Pancreas (tissue), 10 donors: Measurements from ENCODE around the gene TDRD7. TPM values are rescaled to one million over a fixed set of nuclear protein-coding genes. Genes with fewer than 3 reads are reported as not detected.

Experiments
- ATAC-seq, 4 donors: fragments of 200-7000 bp; cut with Tn5 transposase; one replicate each; pipeline versions ENCODE4 v1.8.0 to v1.9.1; 2020; ENCODE audit warnings: mild to moderate bottlenecking in 4 of 4, moderate library complexity in 4 of 4
- DNase-seq, 6 donors: peaks; one replicate each; pipeline ENCODE4 v3.0.0-alpha.2; 2020
- FAIRE-seq: peaks from 2 replicates; lab custom pipeline; 2012; peaks lifted over from hg19 to GRCh38; lab: Jason Lieb, UNC
- H3K27ac ChIP-seq, 4 donors: fragments of 200-600 bp; sonication (generic); 1 replicate in 3 of 4; 2 replicates in 1 of 4; pipeline versions ENCODE4 v1.5.0 to v1.8.0; 2020
- H3K27me3 ChIP-seq, 4 donors: fragments of 200-600 bp; one replicate each; pipeline ENCODE4 v1.8.0; 2021
- H3K36me3 ChIP-seq, 3 donors: fragments of 200-600 bp; sonication (generic) in 1 of 3; one replicate each; pipeline versions ENCODE4 v1.5.0 to v1.8.0; 2020 to 2021
- H3K4me1 ChIP-seq, 3 donors: fragments of 200-600 bp; one replicate each; pipeline ENCODE4 v1.8.0; 2021
- H3K4me3 ChIP-seq, 4 donors: fragments of 200-600 bp; sonication (generic) in 2 of 4; one replicate each; pipeline versions ENCODE4 v1.5.0 to v1.8.0; 2020 to 2021
- H3K9me3 ChIP-seq, 4 donors: fragments of 200-600 bp; one replicate each; pipeline ENCODE4 v1.8.0; 2021
- CTCF ChIP-seq, 4 donors: fragments of 200-600 bp; sonication (generic) in 3 of 4; IDR thresholded peaks; one replicate each; pipeline versions ENCODE4 v1.5.0 to v1.8.0; 2021; ENCODE audit warnings: antibody characterized with exemption in 4 of 4
- WGBS, 2 donors: extraction: QIAGEN DNeasy Blood & Tissue Kit; methylation state at CpG; one replicate each; pipeline ENCODE4 v1.1.7; 2013; 5-methylcytosine and 5-hydroxymethylcytosine counted together
- intact Hi-C, 3 donors: fragments of 100-400 bp; cut with DNase I; formaldehyde crosslinking; loops; one replicate each; pipeline versions ENCODE4 v1.11.1 to v1.14.2; 2022
- polyA plus RNA-seq, 2 donors: library from polyadenylated mRNA; stranded (reverse); fragments of 200-250 nt; gene quantifications; one replicate each; pipeline ENCODE4 v1.2.3, GENCODE V29; 2013
- total RNA-seq, 6 donors: library from RNA; stranded (reverse); fragmentation: NEBNext Ultra II Directional in 4 of 6; extraction: Animal tissue kit (Norgen Biotek cat#: 25700) in 4 of 6; gene quantifications; one replicate each; pipeline versions ENCODE4 v1.2.1 to v1.2.4, GENCODE V29; 2021 to 2023
- donor health status: healthy with polysubstance abuse.
- donor health status: DM: no; HTN: no; CAD: no; lungs with moderate emphysema.
- donor health status: DM: no; HTN: no; CAD: no.
- donor health status: control.
- donor health status: control.
- donor health status: Bipolar disorder and iron deficiency.
- donor health status: DM: yes; HTN: yes; CAD: no.
- donor health status: DM: no; HTN: no; CAD: no.
- donor health status: DM: no; HTN: no; CAD: no.
- donor health status: DM: yes; HTN: yes; CAD: no.

The TDRD7 gene
- total and polyA plus RNA-seq, 8 donors = 3.4 to 9.5 (median 4.7) TPM

GRCh38 chr9:97479496-97480159 is 67.7 kb downstream of the TDRD7 start:
- ATAC-seq (no peak), FAIRE-seq (no peak), DNase-seq (no peak)
- H3K4me1 ChIP-seq = no peaks in the 10 kb centered on the region
- WGBS, 2 donors = 78 to 87% methylated on average over 5 of the region's 5 CpGs
- H3K4me3 ChIP-seq = no peak overlapping the region
- H3K27me3 ChIP-seq = no peaks in the 10 kb centered on the region
- no peak for TF ChIP-seq CTCF (IDR thresholded peaks at IDR 0.05)
- H3K36me3 ChIP-seq = peaks cover 0 to 24% (median 3%) of the 10 kb centered on the region in 3 donors
- no peak overlapping the region for H3K27ac ChIP-seq
- intact Hi-C loops = no loop called here
- no peaks in the 10 kb centered on the region for H3K9me3 ChIP-seq

GRCh38 chr9:97480174-97480573 is 68.3 kb downstream of the TDRD7 start:
- Histone ChIP-seq H3K4me3 (no peak overlapping the region), H3K4me1 (no peaks in the 10 kb centered on the region), H3K36me3 (peaks cover 0 to 19% (median 3%) of the 10 kb centered on the region in 3 donors), H3K27me3 (no peaks in the 10 kb centered on the region), H3K27ac (no peak overlapping the region), H3K9me3 (no peaks in the 10 kb centered on the region)
- WGBS, 2 donors = 24 to 38% methylated on average over 1 of the region's 1 CpG
- FAIRE-seq = no peak
- ATAC-seq = no peak
- intact Hi-C loops = no loop called here
- TF ChIP-seq CTCF (IDR thresholded peaks at IDR 0.05) = no peak
- no peak for DNase-seq

DNA sequence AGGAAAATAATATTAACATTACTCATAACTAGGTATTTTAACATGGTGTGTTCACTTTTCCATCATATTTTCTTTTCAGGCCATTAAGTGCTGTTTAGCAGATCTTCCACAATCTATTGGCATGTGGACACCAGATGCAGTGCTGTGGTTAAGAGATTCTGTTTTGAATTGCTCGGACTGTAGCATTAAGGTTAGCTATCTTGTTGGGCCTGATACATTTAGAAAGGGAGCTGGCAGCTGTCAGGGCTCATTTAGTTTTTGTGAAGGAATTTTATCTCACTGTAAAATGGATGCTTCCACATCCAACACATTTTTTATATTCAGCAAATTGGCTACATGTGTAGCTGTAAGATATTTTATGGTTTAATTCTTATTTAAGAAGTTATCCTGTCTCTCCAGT is 68.9 kb downstream of the TDRD7 start:
- H3K4me1 ChIP-seq = no peaks in the 10 kb centered on the region
- no peak for ATAC-seq
- DNase-seq = no peak
- H3K4me3 ChIP-seq = no peak overlapping the region
- intact Hi-C loops = no loop called here
- H3K27ac ChIP-seq = no peak overlapping the region
- no peak for FAIRE-seq
- H3K27me3 ChIP-seq = no peaks in the 10 kb centered on the region
- WGBS, 2 donors = 90 to 92% methylated on average over 1 of the region's 1 CpG
- peaks cover 0 to 13% (median 3%) of the 10 kb centered on the region in 3 donors for H3K36me3 ChIP-seq
- no peaks in the 10 kb centered on the region for H3K9me3 ChIP-seq
- TF ChIP-seq CTCF (IDR thresholded peaks at IDR 0.05) = no peak

GRCh38 chr9:97484134-97484533 is 72.2 kb downstream of the TDRD7 start:
- no peak for TF ChIP-seq CTCF (IDR thresholded peaks at IDR 0.05)
- Histone ChIP-seq H3K4me3 (no peak overlapping the region), H3K4me1 (no peaks in the 10 kb centered on the region), H3K27ac (no peak overlapping the region), H3K9me3 (no peaks in the 10 kb centered on the region), H3K36me3 (peaks cover 0 to 13% (median 3%) of the 10 kb centered on the region in 3 donors), H3K27me3 (no peaks in the 10 kb centered on the region)
- DNase-seq (peak in 1 of 6 donors; percentile 27), FAIRE-seq (no peak), ATAC-seq (no peak)
- intact Hi-C loops = no loop called here
- WGBS, 2 donors = 88 to 96% methylated on average over 1 of the region's 1 CpG

DNA sequence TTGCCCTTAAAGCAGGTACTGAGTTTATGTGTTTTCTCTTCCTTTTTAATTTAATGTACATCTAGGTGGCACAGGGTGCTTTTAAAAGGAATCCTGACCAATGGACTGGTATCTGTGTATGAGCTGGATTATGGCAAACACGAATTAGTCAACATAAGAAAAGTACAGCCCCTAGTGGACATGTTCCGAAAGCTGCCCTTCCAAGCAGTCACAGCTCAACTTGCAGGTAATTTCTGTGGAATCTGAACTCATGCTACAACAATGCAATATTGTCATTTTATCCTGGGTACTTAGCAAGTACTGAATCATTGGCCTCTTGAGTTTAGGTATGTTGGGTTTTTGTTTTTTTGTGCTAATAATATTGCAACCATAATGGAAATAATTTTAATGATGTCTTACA is 75.2 kb downstream of the TDRD7 start:
- no peak for FAIRE-seq
- Histone ChIP-seq H3K27me3 (no peaks in the 10 kb centered on the region), H3K4me3 (no peak overlapping the region), H3K9me3 (no peaks in the 10 kb centered on the region), H3K36me3 (peaks cover 0 to 13% (median 3%) of the 10 kb centered on the region in 3 donors), H3K27ac (no peak overlapping the region), H3K4me1 (no peaks in the 10 kb centered on the region)
- no peak for DNase-seq
- intact Hi-C loops = no loop called here
- 69 to 71% methylated on average over 2 of the region's 2 CpGs for WGBS, 2 donors
- TF ChIP-seq CTCF (IDR thresholded peaks at IDR 0.05) = no peak
- ATAC-seq = no peak
